Stimulated activated CD8-positive, alpha-beta memory T cell treated with anti-CD3 and anti-CD28 coated beads, Interleukin-4, amount 100 ng/mL, for 1 hour (primary cell): ENCODE measurements around the gene PDE3B.
A peak's percentile ranks its signal among the peaks of the same experiment; 100 is the strongest.
"Not testable (repeated sequence)": the region's sequence is repeated elsewhere in the genome, so short reads cannot be mapped to it uniquely, and the experiment has no call there.

Source experiments
- DNase-seq, 2 donors: peaks; one replicate each; pipeline ENCODE4 v3.0.0-alpha.2; 2020; ENCODE audit warnings: low read depth in 2 of 2, low spot score in 1 of 2

The PDE3B gene

GRCh38 chr11:14643697-14644225 is at the start of gene PDE3B:
TSS of gene PDE3B (plus strand) at chr11:14643804. CDS start at chr11:14644076, 272 bp downstream.
- DNase-seq, result peak; percentile 42 to 48

- DNase-seq, result not testable (repeated sequence)
Measured at GRCh38 chr11:14595261-14595660, 48.3 kb upstream of the PDE3B start.

GRCh38 chr11:14607713-14608112 is 35.9 kb upstream of the PDE3B start:
- DNase-seq, result no peak

GRCh38 chr11:14609902-14610301 is 33.7 kb upstream of the PDE3B start:
- DNase-seq, result no peak

- DNase-seq, result no peak
Measured at GRCh38 chr11:14611939-14612338, 31.7 kb upstream of the PDE3B start.

GRCh38 chr11:14612694-14613093 is 30.9 kb upstream of the PDE3B start:
- no peak for DNase-seq

GRCh38 chr11:14614091-14614622 is 29.4 kb upstream of the PDE3B start:
- DNase-seq, result no peak

GRCh38 chr11:14617241-14618027 is 26.2 kb upstream of the PDE3B start:
- no peak for DNase-seq

- DNase-seq, result no peak
Measured at GRCh38 chr11:14618060-14618459, 25.5 kb upstream of the PDE3B start.

GRCh38 chr11:14619603-14620531 is 23.7 kb upstream of the PDE3B start:
- DNase-seq, result no peak

- no peak for DNase-seq
Measured at GRCh38 chr11:14622223-14622954, 21.2 kb upstream of the PDE3B start.

GRCh38 chr11:14623036-14623435 is 20.6 kb upstream of the PDE3B start:
- DNase-seq, result no peak

- no peak for DNase-seq
Measured at GRCh38 chr11:14625586-14626205, 17.9 kb upstream of the PDE3B start.

GRCh38 chr11:14626650-14627049 is 17.0 kb upstream of the PDE3B start:
- no peak for DNase-seq

GRCh38 chr11:14633506-14634224 is 9.9 kb upstream of the PDE3B start:
- not testable (repeated sequence) for DNase-seq

GRCh38 chr11:14634813-14635212 is 8.8 kb upstream of the PDE3B start:
- DNase-seq, result no peak

GRCh38 chr11:14635546-14635945 is 8.1 kb upstream of the PDE3B start:
- DNase-seq, result no peak

GRCh38 chr11:14636119-14636518 is 7.5 kb upstream of the PDE3B start:
- no peak for DNase-seq

GRCh38 chr11:14637868-14638409 is 5.7 kb upstream of the PDE3B start:
- no peak for DNase-seq
